GM12872 (cell line): ENCODE data around the gene CRX.
A peak's percentile ranks its signal among the peaks of the same experiment; 100 is the strongest.

Experiments
- TF ChIP-seq, protein P1 (sequence below): IDR thresholded peaks from 3 replicates; pipeline ENCODE4 v1.5.1; 2011; ENCODE audit warnings: low read depth, mild to moderate bottlenecking, low read length, moderate library complexity; ENCODE audit not compliant: insufficient read depth

CRX gene

DNA sequence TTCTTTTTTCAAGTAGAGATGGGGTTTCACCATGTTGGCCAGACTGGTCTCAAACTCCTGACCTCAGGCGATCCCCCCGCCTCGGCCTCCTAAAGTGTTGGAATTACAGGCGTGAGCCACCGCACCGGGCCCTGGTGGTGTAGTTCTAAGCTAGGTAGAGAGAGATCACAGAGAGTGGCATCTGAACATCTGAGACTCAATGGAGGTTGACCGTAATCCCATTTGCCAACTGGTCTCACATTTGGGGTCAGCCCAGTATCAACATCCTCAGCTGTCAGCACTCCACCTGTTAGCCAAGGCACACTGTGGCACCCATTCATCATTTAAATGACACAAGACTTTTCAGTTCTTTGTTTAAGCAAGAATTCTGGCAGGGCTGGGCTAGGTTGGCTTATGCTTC lies 35.2 kb upstream of the CRX start:
- TF ChIP-seq, protein P1, sequence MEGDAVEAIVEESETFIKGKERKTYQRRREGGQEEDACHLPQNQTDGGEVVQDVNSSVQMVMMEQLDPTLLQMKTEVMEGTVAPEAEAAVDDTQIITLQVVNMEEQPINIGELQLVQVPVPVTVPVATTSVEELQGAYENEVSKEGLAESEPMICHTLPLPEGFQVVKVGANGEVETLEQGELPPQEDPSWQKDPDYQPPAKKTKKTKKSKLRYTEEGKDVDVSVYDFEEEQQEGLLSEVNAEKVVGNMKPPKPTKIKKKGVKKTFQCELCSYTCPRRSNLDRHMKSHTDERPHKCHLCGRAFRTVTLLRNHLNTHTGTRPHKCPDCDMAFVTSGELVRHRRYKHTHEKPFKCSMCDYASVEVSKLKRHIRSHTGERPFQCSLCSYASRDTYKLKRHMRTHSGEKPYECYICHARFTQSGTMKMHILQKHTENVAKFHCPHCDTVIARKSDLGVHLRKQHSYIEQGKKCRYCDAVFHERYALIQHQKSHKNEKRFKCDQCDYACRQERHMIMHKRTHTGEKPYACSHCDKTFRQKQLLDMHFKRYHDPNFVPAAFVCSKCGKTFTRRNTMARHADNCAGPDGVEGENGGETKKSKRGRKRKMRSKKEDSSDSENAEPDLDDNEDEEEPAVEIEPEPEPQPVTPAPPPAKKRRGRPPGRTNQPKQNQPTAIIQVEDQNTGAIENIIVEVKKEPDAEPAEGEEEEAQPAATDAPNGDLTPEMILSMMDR: no peak

DNA sequence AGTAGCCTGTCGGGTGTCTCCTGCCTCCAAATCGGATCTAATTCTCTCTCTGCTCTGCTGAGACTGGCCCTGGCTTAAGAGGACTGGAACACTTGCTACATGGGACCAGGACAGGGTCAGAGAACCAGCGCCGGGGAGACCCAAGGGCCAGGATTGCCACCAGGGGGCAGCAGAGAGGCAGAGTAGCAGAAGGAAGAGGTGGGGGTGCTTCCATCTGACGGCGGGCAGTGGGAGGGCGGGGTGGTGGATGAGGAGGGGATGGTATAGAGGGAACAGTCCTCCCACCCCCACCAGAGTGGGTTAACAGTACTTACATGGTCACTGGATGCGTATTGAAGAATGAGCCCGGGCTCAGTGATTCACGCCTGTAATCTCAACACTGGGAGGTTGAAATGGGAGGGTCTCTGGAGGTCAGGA lies 31.3 kb upstream of the CRX start:
- TF ChIP-seq, protein P1: peak; percentile 91

DNA sequence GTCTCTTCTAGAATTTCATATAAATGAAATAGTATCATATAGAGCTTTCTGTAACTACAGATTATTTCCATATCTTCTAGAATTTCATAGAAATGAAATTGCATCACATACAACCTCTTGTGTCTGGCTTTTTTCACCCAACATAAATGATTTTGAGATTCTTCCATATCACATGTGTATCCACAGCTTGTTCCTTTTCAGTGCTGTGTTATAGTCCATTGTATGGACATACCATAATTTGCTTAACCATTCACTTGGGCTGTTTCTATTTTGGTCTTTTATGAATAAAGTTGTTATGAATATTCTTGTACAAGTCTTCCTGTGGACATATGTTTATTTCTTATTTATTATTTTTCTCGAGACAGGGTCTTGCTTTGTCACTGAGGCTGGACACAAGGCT lies 29.1 kb upstream of the CRX start:
- TF ChIP-seq, protein P1: no peak

DNA sequence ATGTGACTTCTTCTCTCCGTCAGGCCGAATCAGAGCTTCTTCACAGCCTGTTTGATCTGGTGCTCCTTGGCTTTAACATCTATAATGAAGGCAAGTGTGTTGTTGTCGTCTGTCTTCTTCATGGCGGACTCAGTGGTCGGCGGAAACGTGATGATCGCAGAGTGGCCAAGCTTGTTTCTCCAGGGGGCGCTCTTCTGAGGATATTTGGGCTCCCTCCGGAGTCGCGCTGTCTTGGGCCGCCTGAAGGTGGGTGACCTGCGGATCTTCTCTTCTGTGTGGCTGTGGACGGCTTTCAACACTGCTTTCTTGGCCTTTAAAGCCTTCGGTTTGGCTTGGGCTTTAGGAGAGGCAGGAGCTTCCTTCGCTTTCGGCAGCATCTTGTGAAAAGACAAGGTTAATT lies 27.2 kb upstream of the CRX start:
- TF ChIP-seq, protein P1: no peak

DNA sequence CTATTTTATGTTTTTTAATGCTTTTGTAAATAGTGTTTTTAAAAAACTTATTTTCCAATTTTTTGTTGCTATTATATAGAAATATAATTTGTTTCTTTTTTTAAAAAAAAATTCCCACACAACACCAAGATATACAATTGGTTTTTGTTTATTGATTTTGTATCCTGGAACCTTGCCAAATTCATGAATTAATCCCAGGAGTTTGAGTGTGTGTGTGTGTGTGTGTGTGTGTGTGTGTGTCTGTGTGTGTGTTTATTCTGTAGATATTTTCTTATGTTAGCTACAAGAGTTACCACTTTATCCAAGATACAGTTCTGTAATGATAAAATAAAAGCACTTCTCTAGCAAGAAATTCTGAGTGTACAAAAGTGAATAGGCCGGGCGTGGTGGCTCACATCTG lies 25.0 kb upstream of the CRX start:
- TF ChIP-seq, protein P1: no peak

DNA sequence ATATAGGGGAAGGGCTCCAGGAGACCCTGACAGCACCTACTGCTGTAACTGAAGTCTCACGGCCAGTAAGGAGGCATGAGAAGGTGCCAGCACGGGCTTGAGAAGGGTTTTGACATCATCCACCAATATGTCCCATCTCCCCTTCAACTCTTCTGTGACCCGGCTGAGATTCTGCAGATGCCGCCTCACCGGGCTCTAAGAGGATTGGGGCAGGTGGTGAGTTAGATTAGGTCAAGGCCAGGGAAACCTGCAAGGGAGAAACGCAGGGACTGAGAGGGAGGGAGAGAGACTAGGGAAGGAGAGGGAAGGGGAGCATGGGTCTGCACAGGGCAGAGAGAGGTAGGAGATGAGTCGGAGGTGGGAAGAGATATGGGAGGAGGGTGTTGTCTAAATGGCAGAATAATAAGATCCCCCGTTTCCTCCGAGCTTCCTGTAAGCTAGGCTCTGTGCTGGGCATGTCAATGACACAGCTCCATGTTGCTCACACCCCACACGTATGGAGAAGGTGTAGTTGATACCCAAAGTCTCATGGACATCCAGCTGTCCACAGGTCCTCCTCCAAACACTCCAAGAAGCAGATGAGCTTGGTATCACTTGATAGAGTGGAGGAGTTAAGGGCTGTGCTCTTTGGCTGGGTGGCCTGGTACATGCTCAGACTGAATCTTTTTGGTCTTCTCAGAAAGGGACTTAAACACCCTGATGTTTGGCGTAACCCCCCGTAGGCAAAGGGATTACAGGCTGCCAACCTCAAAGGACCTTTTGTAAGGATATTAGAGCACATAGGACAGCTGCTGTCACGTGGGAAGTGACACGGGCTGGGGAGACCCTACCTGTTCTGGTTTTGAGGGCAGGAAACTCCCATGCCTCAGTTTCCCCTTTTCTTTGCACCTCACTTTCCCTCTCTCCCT lies 23.5 kb upstream of the CRX start:
- TF ChIP-seq, protein P1: no peak

DNA sequence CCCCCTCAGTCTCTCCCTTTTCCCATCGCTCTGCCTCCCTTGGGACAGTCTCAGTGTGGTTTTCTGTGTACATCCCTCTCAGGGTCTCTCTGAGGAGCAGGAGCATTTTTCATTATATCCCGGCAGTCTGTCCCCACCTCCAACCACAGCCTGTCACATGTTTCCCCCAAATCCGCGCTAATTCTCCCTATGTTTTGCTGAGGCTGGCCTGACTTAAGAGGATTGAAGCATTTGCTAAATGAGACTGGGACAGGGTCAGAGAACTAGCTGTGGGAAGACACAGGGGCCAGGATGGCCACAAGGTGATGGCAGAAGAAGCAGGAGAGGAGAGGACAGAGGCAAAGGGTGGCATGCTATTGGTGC lies 22.9 kb upstream of the CRX start:
- TF ChIP-seq, protein P1: no peak
